B cell (primary cell): ENCODE measurements around the gene GLI3. TPM values are rescaled to one million over a fixed set of nuclear protein-coding genes. Genes with fewer than 3 reads are reported as not detected.

Experiments
- ATAC-seq: fragments of 200-7000 bp; cut with Tn5 transposase; one replicate; pipeline ENCODE4 v1.10.0; 2021; ENCODE audit warnings: low read depth, mild to moderate bottlenecking, moderate number of reproducible peaks, moderate library complexity
- CTCF ChIA-PET: fragments of 350-600 bp; sonication (Branson Sonifier 250); formaldehyde crosslinking; loops from one replicate; lab custom pipeline; 2021; ENCODE audit warnings: antibody characterized with exemption, inconsistent platforms; lab: Charles Lee
- POLR2A ChIA-PET: fragments of 350-600 bp; sonication (Branson Sonifier 250); formaldehyde crosslinking; loops from one replicate; lab custom pipeline; 2021; ENCODE audit warnings: antibody characterized with exemption; lab: Charles Lee
- DNase-seq: peaks from one replicate; pipeline ENCODE4 v3.0.0; 2013
- H2AFZ ChIP-seq: 2 replicates; pipeline ENCODE4 v1.6.1; 2012; ENCODE audit warnings: mild to moderate bottlenecking, low read depth, low read length; ENCODE audit not compliant: insufficient read depth, poor library complexity, severe bottlenecking
- H3K27ac ChIP-seq, 2 donors: 1 replicate in 1 of 2; 2 replicates in 1 of 2; pipeline ENCODE4 v1.5.1; 2012 to 2013; ENCODE audit warnings: low read length in 2 of 2, mild to moderate bottlenecking in 2 of 2, moderate library complexity in 1 of 2
- H3K27me3 ChIP-seq, 4 experiments: fragments of 200-600 bp in 1 of 4; sonication (generic) in 1 of 4; replicated peaks in 1 of 4; 1 replicate in 2 of 4; 2 replicates in 2 of 4; pipeline versions ENCODE4 v1.6.1 to v1.7.0; 2013 to 2016; ENCODE audit warnings: low read length in 3 of 4, mild to moderate bottlenecking in 2 of 4, mixed read lengths in 1 of 4, moderate library complexity in 1 of 4; ENCODE audit not compliant: insufficient read depth in 4 of 4, control insufficient read depth in 3 of 4; ENCODE audit errors: control extremely low read depth in 1 of 4
- H3K36me3 ChIP-seq, 2 experiments: replicated peaks in 1 of 2; 1 replicate in 1 of 2; 2 replicates in 1 of 2; pipeline versions ENCODE4 v1.6.1 to v1.7.1; 2013; ENCODE audit warnings: low read length in 1 of 2; ENCODE audit not compliant: insufficient read depth in 2 of 2, control insufficient read depth in 1 of 2; ENCODE audit errors: control extremely low read depth in 1 of 2, extremely low read depth in 1 of 2
- H3K4me1 ChIP-seq, 2 donors: fragments of 200-600 bp in 1 of 2; sonication (generic) in 1 of 2; 1 replicate in 1 of 2; 2 replicates in 1 of 2; pipeline versions ENCODE4 v1.5.1 to v1.6.1; 2013 to 2017; ENCODE audit warnings: low read length in 2 of 2; ENCODE audit not compliant: control insufficient read depth in 2 of 2, insufficient read depth in 2 of 2
- H3K4me2 ChIP-seq: replicated peaks from 2 replicates; pipeline ENCODE3; 2012; ENCODE audit warnings: mild to moderate bottlenecking, low read depth, low read length; ENCODE audit not compliant: poor library complexity, severe bottlenecking
- H3K4me3 ChIP-seq, 5 experiments: fragments of 200-600 bp in 1 of 5; sonication (generic) in 1 of 5; 1 replicate in 3 of 5; 2 replicates in 2 of 5; pipeline versions ENCODE4 v1.5.1 to v1.7.0; 2011 to 2016; ENCODE audit warnings: low read length in 4 of 5, mild to moderate bottlenecking in 4 of 5, low read depth in 2 of 5, control low read depth in 1 of 5, moderate library complexity in 1 of 5; ENCODE audit not compliant: insufficient read depth in 1 of 5; ENCODE audit errors: control extremely low read depth in 1 of 5, extremely low read depth in 1 of 5
- H3K79me2 ChIP-seq: fragments of 200-600 bp; sonication (generic); one replicate; pipeline ENCODE4 v1.6.0; 2016; ENCODE audit warnings: low read length; ENCODE audit not compliant: control insufficient read depth, insufficient read depth
- H3K9ac ChIP-seq: fragments of 200-600 bp; sonication (generic); 2 replicates; pipeline ENCODE4 v1.6.1; 2017; ENCODE audit warnings: mild to moderate bottlenecking, low read length, moderate library complexity
- H3K9me3 ChIP-seq, 3 donors: one replicate each; pipeline versions ENCODE4 v1.6.1 to v1.7.1; 2013; ENCODE audit warnings: low read length in 2 of 3; ENCODE audit not compliant: control insufficient read depth in 2 of 3, insufficient read depth in 1 of 3; ENCODE audit errors: control extremely low read depth in 1 of 3
- H4K20me1 ChIP-seq: 2 replicates; pipeline ENCODE4 v1.6.0; 2012; ENCODE audit warnings: mild to moderate bottlenecking, low read length; ENCODE audit not compliant: insufficient read depth, control insufficient read depth, poor library complexity, severe bottlenecking
- H3K27ac Mint-ChIP-seq: one replicate; pipeline ENCODE4 v1.8.0; 2021; ENCODE audit warnings: mixed read lengths
- H3K27me3 Mint-ChIP-seq: one replicate; pipeline ENCODE4 v1.8.0; 2021; ENCODE audit warnings: mixed read lengths
- H3K4me1 Mint-ChIP-seq: one replicate; pipeline ENCODE4 v1.8.0; 2021; ENCODE audit warnings: mixed read lengths
- H3K4me3 Mint-ChIP-seq: one replicate; pipeline ENCODE4 v1.8.0; 2021; ENCODE audit warnings: mixed read lengths
- H3K9me3 Mint-ChIP-seq: one replicate; pipeline ENCODE4 v1.8.0; 2022; ENCODE audit warnings: mixed read lengths; ENCODE audit not compliant: insufficient read depth
- EZH2 ChIP-seq: IDR thresholded peaks from 2 replicates; pipeline ENCODE4 v1.6.1; 2012; ENCODE audit warnings: borderline replicate concordance, low read depth, mild to moderate bottlenecking, moderate library complexity, low read length; ENCODE audit not compliant: insufficient read depth, poor library complexity, severe bottlenecking
- WGBS: methylation state at CpG from one replicate; pipeline ENCODE4 v1.1.5; 2013; ENCODE audit warnings: missing lambda C conversion rate; ENCODE audit not compliant: insufficient coverage; 5-methylcytosine and 5-hydroxymethylcytosine counted together
- intact Hi-C: fragments of 100-400 bp; cut with micrococcal nuclease; formaldehyde crosslinking; loops from one replicate; pipeline ENCODE4 v1.10.0; 2022
- polyA plus RNA-seq: library from polyadenylated mRNA; depleted of rRNA; stranded (reverse); fragments of >200 nt; gene quantifications from 2 replicates; pipeline ENCODE4 v1.2.3, GENCODE V29; 2012
- total RNA-seq, 2 donors: library from RNA; stranded (reverse); fragments of 120-200 nt in 1 of 2; gene quantifications; 1 replicate in 1 of 2; 2 replicates in 1 of 2; pipeline versions ENCODE4 v1.2.3 to v1.2.4, GENCODE V29; 2013 to 2022
- TF ChIP-seq, protein P1 (sequence below): fragments of 200-600 bp; IDR thresholded peaks from one replicate; pipeline ENCODE4 v1.8.0; 2022; ENCODE audit warnings: antibody characterized with exemption, mild to moderate bottlenecking

GLI3 gene
- total and polyA plus RNA-seq, 2 donors (not counting 1 experiment from before 2014, with no cell fraction given), result not detected

DNA sequence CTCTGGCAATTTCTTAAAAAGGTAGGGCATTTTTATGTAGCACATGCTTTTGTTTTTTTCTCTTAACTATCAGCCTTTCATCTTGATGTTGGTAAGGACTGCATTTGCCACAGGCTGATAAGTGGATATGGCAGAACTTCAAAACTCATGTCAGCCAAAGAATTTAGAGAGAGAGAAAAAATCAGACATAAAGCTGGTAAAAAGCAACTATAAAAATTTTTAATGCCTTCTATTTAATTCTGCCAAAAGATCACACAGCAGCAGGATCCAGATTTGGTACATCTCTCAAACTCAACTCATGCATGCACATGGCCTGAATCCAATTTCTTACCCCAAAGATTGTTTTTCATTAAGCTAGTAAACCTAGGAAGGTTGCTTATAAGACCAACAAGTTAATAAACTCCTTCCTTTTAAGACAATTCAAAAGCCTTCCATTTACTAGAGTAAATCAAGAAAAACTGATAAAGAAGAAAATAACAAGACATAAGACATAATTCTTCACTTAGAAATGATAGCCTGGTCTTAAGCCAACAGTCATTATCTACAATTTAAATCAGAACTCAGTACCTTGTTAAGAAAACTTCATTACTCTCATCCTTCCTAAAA is 69.3 kb downstream of the GLI3 start:
- H3K4me3 Mint-ChIP-seq, result no peak overlapping the region
- no peaks in the 10 kb centered on the region for H3K9me3 Mint-ChIP-seq
- DNase-seq (no peak), ATAC-seq (no peak)
- H3K79me2 ChIP-seq, result no peaks in the 10 kb centered on the region
- POLR2A ChIA-PET, result no interaction called here
- no peak overlapping the region for H3K27ac ChIP-seq
- no peaks in the 10 kb centered on the region for H3K27me3 Mint-ChIP-seq
- H3K27ac Mint-ChIP-seq, result no peak overlapping the region
- H3K4me2 ChIP-seq, result no peak overlapping the region
- no peak overlapping the region for H3K4me3 ChIP-seq
- TF ChIP-seq, protein P1, sequence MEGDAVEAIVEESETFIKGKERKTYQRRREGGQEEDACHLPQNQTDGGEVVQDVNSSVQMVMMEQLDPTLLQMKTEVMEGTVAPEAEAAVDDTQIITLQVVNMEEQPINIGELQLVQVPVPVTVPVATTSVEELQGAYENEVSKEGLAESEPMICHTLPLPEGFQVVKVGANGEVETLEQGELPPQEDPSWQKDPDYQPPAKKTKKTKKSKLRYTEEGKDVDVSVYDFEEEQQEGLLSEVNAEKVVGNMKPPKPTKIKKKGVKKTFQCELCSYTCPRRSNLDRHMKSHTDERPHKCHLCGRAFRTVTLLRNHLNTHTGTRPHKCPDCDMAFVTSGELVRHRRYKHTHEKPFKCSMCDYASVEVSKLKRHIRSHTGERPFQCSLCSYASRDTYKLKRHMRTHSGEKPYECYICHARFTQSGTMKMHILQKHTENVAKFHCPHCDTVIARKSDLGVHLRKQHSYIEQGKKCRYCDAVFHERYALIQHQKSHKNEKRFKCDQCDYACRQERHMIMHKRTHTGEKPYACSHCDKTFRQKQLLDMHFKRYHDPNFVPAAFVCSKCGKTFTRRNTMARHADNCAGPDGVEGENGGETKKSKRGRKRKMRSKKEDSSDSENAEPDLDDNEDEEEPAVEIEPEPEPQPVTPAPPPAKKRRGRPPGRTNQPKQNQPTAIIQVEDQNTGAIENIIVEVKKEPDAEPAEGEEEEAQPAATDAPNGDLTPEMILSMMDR, result no peak
- TF ChIP-seq EZH2, result no peak
- H3K36me3 ChIP-seq, result no peaks in the 10 kb centered on the region
- intact Hi-C loops, result no loop called here
- CTCF ChIA-PET, result no interaction called here
- H3K4me1 Mint-ChIP-seq, result no peaks in the 10 kb centered on the region
- H2AFZ ChIP-seq, result no peak overlapping the region
- no peak overlapping the region for H3K9ac ChIP-seq
- H3K4me1 ChIP-seq, result no peaks in the 10 kb centered on the region
- no peaks in the 10 kb centered on the region for H3K27me3 ChIP-seq
- H3K9me3 ChIP-seq, result no peaks in the 10 kb centered on the region
- no peaks in the 10 kb centered on the region for H4K20me1 ChIP-seq

DNA sequence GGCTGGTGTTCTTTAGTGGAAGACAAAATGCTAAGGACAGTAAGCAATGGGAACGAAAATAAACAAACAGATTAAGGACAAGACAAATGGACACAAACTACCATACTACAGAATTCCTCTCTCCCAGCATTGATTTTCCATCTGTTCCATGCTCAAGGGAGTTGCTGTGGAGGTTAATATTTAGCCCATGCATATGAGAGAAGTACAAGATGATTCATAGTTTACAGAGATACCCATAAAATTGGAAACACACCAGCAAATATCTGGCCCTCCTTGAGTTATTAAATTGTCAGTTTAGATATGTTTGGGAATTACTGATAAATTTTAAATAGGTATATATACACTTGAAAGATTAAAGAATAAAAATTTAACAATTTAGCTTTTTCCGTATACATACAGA is 69.8 kb downstream of the GLI3 start:
- Mint-ChIP-seq H3K9me3 (no peaks in the 10 kb centered on the region), H3K27me3 (no peaks in the 10 kb centered on the region), H3K27ac (no peak overlapping the region), H3K4me1 (no peaks in the 10 kb centered on the region), H3K4me3 (no peak overlapping the region)
- DNase-seq, result no peak
- Histone ChIP-seq H3K79me2 (no peaks in the 10 kb centered on the region), H2AFZ (no peak overlapping the region), H3K4me1 (no peaks in the 10 kb centered on the region), H4K20me1 (no peaks in the 10 kb centered on the region), H3K4me3 (no peak overlapping the region), H3K9me3 (no peaks in the 10 kb centered on the region), H3K27ac (no peak overlapping the region), H3K27me3 (no peaks in the 10 kb centered on the region), H3K36me3 (no peaks in the 10 kb centered on the region), H3K9ac (no peak overlapping the region), H3K4me2 (no peak overlapping the region)
- no peak for TF ChIP-seq EZH2
- TF ChIP-seq, protein P1, result no peak
- ATAC-seq, result no peak
- ChIA-PET CTCF (interaction anchor here (0.7 kb wide), 1 partner anchor 45 kb away, joined by 4 read pairs; no protein-coding TSS in a partner anchor), POLR2A (no interaction called here)
- WGBS, result no CpG with 5 or more reads among the region's 2 CpGs
- intact Hi-C loops, result no loop called here
